ENCODE data around the gene DNAH1. TPM values are rescaled to one million over a fixed set of nuclear protein-coding genes. Genes with fewer than 3 reads are reported as not detected.

DNAH1 gene
- total RNA-seq, 1 donor from 2014 or later = 11.2 TPM

- no peak for TF ChIP-seq CTCF (IDR thresholded peaks at IDR 0.05)
- intact Hi-C loops (cut with DNase I) = no loop called here
- Histone ChIP-seq H3K27ac (no peak overlapping the region), H3K9me3 (no peaks in the 10 kb centered on the region), H3K4me3 (no peak overlapping the region), H3K27me3 (no peaks in the 10 kb centered on the region), H3K4me1 (no peaks in the 10 kb centered on the region), H3K36me3 (peaks cover 29% of the 10 kb centered on the region)
- ATAC-seq (no peak), DNase-seq (no peak)
Observed at GRCh38 chr3:52361898-52362297, 45.8 kb downstream of the DNAH1 start.

- no peaks in the 10 kb centered on the region for H3K4me1 ChIP-seq
- H3K27me3 ChIP-seq = no peaks in the 10 kb centered on the region
- H3K9me3 ChIP-seq = no peaks in the 10 kb centered on the region
- intact Hi-C loops (cut with DNase I) = no loop called here
- peaks cover 29% of the 10 kb centered on the region for H3K36me3 ChIP-seq
- TF ChIP-seq CTCF (IDR thresholded peaks at IDR 0.05) = no peak
- H3K27ac ChIP-seq = no peak overlapping the region
- no peak overlapping the region for H3K4me3 ChIP-seq
- no peak for DNase-seq
- no peak for ATAC-seq
Observed at GRCh38 chr3:52364322-52365035, 48.4 kb downstream of the DNAH1 start.

GRCh38 chr3:52366527-52366926 lies 50.4 kb downstream of the DNAH1 start:
- H3K27me3 ChIP-seq = no peaks in the 10 kb centered on the region
- no peak overlapping the region for H3K4me3 ChIP-seq
- TF ChIP-seq CTCF (IDR thresholded peaks at IDR 0.05) = no peak
- intact Hi-C loops (cut with DNase I) = no loop called here
- H3K36me3 ChIP-seq = peaks cover 13% of the 10 kb centered on the region
- no peaks in the 10 kb centered on the region for H3K9me3 ChIP-seq
- no peak overlapping the region for H3K27ac ChIP-seq
- ATAC-seq = no peak
- DNase-seq = no peak
- no peaks in the 10 kb centered on the region for H3K4me1 ChIP-seq

GRCh38 chr3:52367891-52368880 lies 52.1 kb downstream of the DNAH1 start:
- Histone ChIP-seq H3K9me3 (no peaks in the 10 kb centered on the region), H3K4me3 (no peak overlapping the region), H3K27me3 (no peaks in the 10 kb centered on the region), H3K27ac (no peak overlapping the region), H3K36me3 (peaks cover 6% of the 10 kb centered on the region), H3K4me1 (no peaks in the 10 kb centered on the region)
- no peak for ATAC-seq
- no peak for TF ChIP-seq CTCF (IDR thresholded peaks at IDR 0.05)
- no peak for DNase-seq
- intact Hi-C loops (cut with DNase I) = no loop called here

GRCh38 chr3:52370531-52370930 lies 54.4 kb downstream of the DNAH1 start:
- no peak for ATAC-seq
- Histone ChIP-seq H3K27ac (no peak overlapping the region), H3K4me1 (no peaks in the 10 kb centered on the region), H3K4me3 (no peak overlapping the region), H3K36me3 (peaks cover 6% of the 10 kb centered on the region), H3K9me3 (no peaks in the 10 kb centered on the region), H3K27me3 (no peaks in the 10 kb centered on the region)
- intact Hi-C loops (cut with DNase I) = no loop called here
- no peak for TF ChIP-seq CTCF (IDR thresholded peaks at IDR 0.05)
- DNase-seq = no peak
